Testis (tissue), 3 donors: ENCODE results near the gene ACVRL1. TPM values are rescaled to one million over a fixed set of nuclear protein-coding genes. Genes with fewer than 3 reads are reported as not detected.

Experiments used
- DNase-seq: peaks from one replicate; pipeline ENCODE4 v3.0.0-alpha.2; 2019
- H3K27ac ChIP-seq, 2 donors: fragments of 200-600 bp; sonication (generic); one replicate each; pipeline ENCODE4 v1.5.1; 2019
- H3K27me3 ChIP-seq: fragments of 200-600 bp; sonication (generic); one replicate; pipeline ENCODE4 v1.5.1; 2019
- H3K36me3 ChIP-seq: fragments of 200-600 bp; sonication (generic); one replicate; pipeline ENCODE4 v1.5.1; 2017; ENCODE audit warnings: low read depth; ENCODE audit errors: missing control alignments
- H3K4me1 ChIP-seq: fragments of 200-600 bp; sonication (generic); one replicate; pipeline ENCODE4 v1.5.1; 2019
- H3K4me3 ChIP-seq, 2 donors: fragments of 200-600 bp; sonication (generic); one replicate each; pipeline ENCODE4 v1.5.1; 2017 to 2019
- H3K9me3 ChIP-seq: fragments of 200-600 bp; sonication (generic); one replicate; pipeline ENCODE4 v1.5.1; 2017
- CTCF ChIP-seq, 3 experiments: fragments of 450-650 bp in 2 of 3; fragments of 200-600 bp in 1 of 3; sonication (generic) in 1 of 3; IDR thresholded peaks; one replicate each; pipeline ENCODE4 v1.5.1; 2016 to 2019; ENCODE audit warnings: antibody characterized with exemption in 3 of 3, mild to moderate bottlenecking in 2 of 3, moderate library complexity in 1 of 3
- POLR2A ChIP-seq: fragments of 450-650 bp; IDR thresholded peaks from one replicate; pipeline ENCODE4 v1.6.1; 2017; ENCODE audit warnings: antibody characterized with exemption, mild to moderate bottlenecking, moderate library complexity
- WGBS, 2 donors: methylation state at CpG; one replicate each; pipeline ENCODE4 v1.1.5; 2018; 5-methylcytosine and 5-hydroxymethylcytosine counted together
- intact Hi-C: fragments of 100-400 bp; cut with DNase I; formaldehyde crosslinking; loops from one replicate; pipeline ENCODE4 v1.15.1; 2023; ENCODE audit warnings: low total_unique reads
- polyA plus RNA-seq: library from polyadenylated mRNA; stranded (reverse); fragments of 350-450 nt; fragmentation: Illumina TruSeq; extraction: RNeasy Lipid Tissue Mini Kit (QIAGEN cat#74804); gene quantifications from one replicate; pipeline ENCODE4 v1.2.3, GENCODE V29; 2014; ENCODE audit warnings: low read depth, low replicate concordance; ENCODE audit not compliant: insufficient read depth
- total RNA-seq, 2 donors: library from RNA; depleted of rRNA; stranded (reverse); fragments of >200 nt; gene quantifications; one replicate each; pipeline ENCODE4 v1.2.3, GENCODE V29; 2016

ACVRL1 gene
- total and polyA plus RNA-seq, 3 donors from 2014 or later, result 9.1 to 9.9 (median 9.5) TPM

- intact Hi-C loops, result loop anchor here (10.0 kb wide), 1 partner anchor 189 kb away; no protein-coding TSS in a partner anchor
- Histone ChIP-seq H3K27ac (no peak overlapping the region), H3K27me3 (no peaks in the 10 kb centered on the region), H3K9me3 (no peaks in the 10 kb centered on the region), H3K4me3 (no peak overlapping the region), H3K36me3 (no peaks in the 10 kb centered on the region), H3K4me1 (peaks cover 4% of the 10 kb centered on the region)
- TF ChIP-seq POLR2A (no peak), CTCF (IDR thresholded peaks at IDR 0.05) (no peak)
- DNase-seq, result no peak
- WGBS, 2 donors, result 74 to 87% methylated on average over 6 to 8 of the region's 8 CpGs
Observed at GRCh38 chr12:51873251-51873994, 33.9 kb upstream of the ACVRL1 start.

GRCh38 chr12:51874000-51874399 lies 33.3 kb upstream of the ACVRL1 start:
- Histone ChIP-seq H3K4me3 (no peak overlapping the region), H3K9me3 (no peaks in the 10 kb centered on the region), H3K27me3 (no peaks in the 10 kb centered on the region), H3K36me3 (no peaks in the 10 kb centered on the region), H3K4me1 (no peaks in the 10 kb centered on the region), H3K27ac (no peak overlapping the region)
- no peak for DNase-seq
- WGBS, 2 donors, result 78 to 80% methylated on average over 8 of the region's 8 CpGs
- TF ChIP-seq POLR2A (no peak), CTCF (IDR thresholded peaks at IDR 0.05) (no peak)
- intact Hi-C loops, result loop anchor here (10.0 kb wide), 1 partner anchor 189 kb away; no protein-coding TSS in a partner anchor

- 88 to 95% methylated on average over 4 of the region's 4 CpGs for WGBS, 2 donors
- no peak overlapping the region for H3K27ac ChIP-seq
- no peaks in the 10 kb centered on the region for H3K27me3 ChIP-seq
Observed at GRCh38 chr12:51874486-51874885, 32.8 kb upstream of the ACVRL1 start.

GRCh38 chr12:51879102-51879501 lies 28.2 kb upstream of the ACVRL1 start:
- DNase-seq, result no peak
- Histone ChIP-seq H3K4me3 (no peak overlapping the region), H3K27me3 (no peaks in the 10 kb centered on the region), H3K27ac (no peak overlapping the region), H3K9me3 (no peaks in the 10 kb centered on the region), H3K36me3 (no peaks in the 10 kb centered on the region), H3K4me1 (no peaks in the 10 kb centered on the region)
- 67 to 82% methylated on average over 3 of the region's 3 CpGs for WGBS, 2 donors
- no peak for TF ChIP-seq POLR2A
- no peak for TF ChIP-seq CTCF (IDR thresholded peaks at IDR 0.05)
- intact Hi-C loops, result loop anchor here (10.0 kb wide), 1 partner anchor 194 kb away; no protein-coding TSS in a partner anchor

More at GRCh38 chr12:51874486-51874885, 32.8 kb upstream of the ACVRL1 start:
- Histone ChIP-seq H3K36me3 (no peaks in the 10 kb centered on the region), H3K4me1 (no peaks in the 10 kb centered on the region), H3K9me3 (no peaks in the 10 kb centered on the region), H3K4me3 (no peak overlapping the region)
- intact Hi-C loops, result loop anchor here (10.0 kb wide), 1 partner anchor 190 kb away; no protein-coding TSS in a partner anchor
- TF ChIP-seq CTCF (IDR thresholded peaks at IDR 0.05) (no peak), POLR2A (no peak)
- DNase-seq, result no peak
